HG03097 (cell line): ENCODE measurements around the gene ISLR2.

Source experiments
- ATAC-seq: cut with Tn5 transposase; IDR thresholded peaks from one replicate; pipeline ENCODE4 v1.9.1; 2021; ENCODE audit not compliant: unreplicated experiment, low FRiP score

The ISLR2 gene

DNA sequence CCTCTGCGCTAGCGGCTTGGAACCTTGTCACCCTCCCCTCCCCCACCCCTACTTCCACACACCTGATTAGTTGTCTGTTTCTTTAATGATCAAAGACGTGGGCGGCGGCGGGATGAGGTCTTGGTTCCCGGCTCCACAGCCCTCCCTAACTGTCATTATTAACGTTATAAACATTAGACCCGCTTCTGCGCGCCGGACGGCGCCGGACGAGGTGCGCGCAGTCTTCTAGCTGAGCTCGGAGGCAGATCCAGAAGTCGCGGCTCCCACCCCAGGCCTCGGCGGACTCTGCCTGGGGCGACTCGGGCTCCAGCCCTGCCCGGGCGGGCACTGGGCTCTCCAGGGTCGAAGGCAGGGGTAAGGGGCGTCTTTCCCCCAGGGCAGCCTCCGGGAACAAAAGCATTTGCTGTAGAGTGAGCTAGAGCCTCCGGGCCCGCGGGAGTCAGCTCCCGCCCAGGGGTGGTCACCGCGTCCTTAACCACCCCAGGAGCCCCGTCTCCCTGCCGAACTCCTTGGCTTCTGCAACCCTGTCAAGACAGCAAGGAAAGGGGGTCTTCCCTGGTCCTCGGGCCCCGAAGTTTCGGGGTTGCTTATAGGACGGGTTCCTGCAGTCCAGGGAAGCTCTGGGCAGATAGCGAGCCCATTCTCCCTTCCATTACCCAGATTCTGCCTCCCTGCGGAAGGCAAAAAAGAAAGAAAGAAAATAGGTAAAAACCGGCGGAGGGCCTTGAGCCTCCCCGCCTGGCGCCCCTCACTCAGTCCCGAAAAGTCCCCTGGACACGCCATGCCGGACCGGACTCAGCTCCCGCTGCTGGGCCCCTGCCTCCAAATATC lies 2.2 kb upstream of the ISLR2 start:
- ATAC-seq, result no peak

- no peak for ATAC-seq
Measured at GRCh38 chr15:74128785-74129585, 1.4 kb upstream of the ISLR2 start.

DNA sequence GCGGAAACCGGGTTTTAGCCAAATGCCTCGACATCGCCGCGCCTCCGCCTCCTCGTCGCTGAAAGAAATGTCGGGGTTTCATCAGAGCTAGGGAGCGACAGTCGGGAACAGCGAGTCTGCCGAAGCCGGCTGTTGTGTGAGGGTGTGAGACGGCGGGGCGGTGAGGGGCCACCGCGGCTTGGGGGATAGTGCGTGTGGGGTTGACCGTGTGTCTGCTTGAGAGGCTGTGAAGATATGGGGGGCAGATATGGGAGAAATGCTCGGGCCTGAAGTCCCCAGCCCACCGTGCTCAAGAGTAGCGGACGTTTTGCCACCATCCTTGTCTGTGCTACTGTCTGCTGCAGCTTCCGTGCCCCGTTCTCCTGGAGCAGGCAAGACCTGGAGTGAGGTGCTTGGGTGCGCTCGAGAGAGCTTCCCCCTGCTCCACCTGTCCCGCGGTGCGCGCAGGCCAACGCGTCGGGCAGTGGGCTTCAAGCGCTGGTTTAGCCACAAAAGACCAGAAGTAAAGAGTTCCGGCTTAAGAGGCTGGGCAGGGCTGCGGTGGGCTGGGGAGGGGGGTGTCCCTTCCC lies 716 bp upstream of the ISLR2 start:
- ATAC-seq, result no peak

DNA sequence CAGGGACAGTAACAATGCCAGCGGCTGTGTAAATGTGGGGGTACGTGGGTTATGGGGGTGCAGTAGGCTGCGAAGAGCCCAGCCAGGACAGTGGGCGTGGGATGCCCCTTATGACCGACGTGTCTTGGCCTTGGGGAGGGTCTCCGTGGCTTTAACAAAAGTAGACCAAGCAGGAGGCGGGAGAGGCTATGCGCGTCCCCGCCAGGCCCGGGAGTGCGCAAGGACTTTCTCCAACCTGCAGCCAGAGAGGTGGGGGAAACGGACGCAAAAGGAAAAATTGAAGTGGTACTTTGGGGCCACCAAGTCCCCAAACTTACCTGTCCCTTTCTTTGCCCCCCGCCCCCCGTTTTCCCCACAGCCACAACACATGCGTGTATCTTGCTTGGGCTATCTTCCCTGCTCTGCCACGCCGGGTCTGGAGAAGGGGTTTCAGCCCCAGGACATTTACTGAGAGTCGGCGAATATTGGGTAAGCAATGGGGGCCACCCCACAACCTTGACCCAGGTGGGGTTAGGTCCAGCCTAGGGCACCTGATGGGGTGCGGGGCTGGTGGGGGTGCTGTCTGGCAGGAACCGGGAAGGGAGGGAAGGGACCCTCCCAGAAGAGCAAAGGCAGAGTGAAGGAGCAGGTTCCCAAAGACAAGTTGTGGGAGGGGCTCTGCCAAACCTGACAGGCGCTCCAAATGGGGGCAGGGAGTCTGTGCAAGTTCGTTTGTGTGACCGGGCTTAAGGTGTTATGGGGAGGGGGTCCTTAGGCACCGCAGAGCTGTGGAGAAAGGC lies 652 bp downstream of the ISLR2 start:
- ATAC-seq, result no peak

GRCh38 chr15:74131628-74132413 lies 1.4 kb downstream of the ISLR2 start:
- ATAC-seq, result no peak

GRCh38 chr15:74132681-74133651 lies 2.6 kb downstream of the ISLR2 start:
- ATAC-seq, result no peak

DNA sequence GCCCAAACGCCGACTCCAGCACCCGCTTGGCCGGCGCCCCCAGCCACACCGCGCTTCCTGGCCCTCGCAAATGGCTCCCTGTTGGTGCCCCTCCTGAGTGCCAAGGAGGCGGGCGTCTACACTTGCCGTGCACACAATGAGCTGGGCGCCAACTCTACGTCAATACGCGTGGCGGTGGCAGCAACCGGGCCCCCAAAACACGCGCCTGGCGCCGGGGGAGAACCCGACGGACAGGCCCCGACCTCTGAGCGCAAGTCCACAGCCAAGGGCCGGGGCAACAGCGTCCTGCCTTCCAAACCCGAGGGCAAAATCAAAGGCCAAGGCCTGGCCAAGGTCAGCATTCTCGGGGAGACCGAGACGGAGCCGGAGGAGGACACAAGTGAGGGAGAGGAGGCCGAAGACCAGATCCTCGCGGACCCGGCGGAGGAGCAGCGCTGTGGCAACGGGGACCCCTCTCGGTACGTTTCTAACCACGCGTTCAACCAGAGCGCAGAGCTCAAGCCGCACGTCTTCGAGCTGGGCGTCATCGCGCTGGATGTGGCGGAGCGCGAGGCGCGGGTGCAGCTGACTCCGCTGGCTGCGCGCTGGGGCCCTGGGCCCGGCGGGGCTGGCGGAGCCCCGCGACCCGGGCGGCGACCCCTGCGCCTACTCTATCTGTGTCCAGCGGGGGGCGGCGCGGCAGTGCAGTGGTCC lies 3.5 kb downstream of the ISLR2 start:
- no peak for ATAC-seq

- ATAC-seq, result no peak
Measured at GRCh38 chr15:74134387-74135027, 4.1 kb downstream of the ISLR2 start.

GRCh38 chr15:74135041-74135565 lies 4.7 kb downstream of the ISLR2 start:
- ATAC-seq, result no peak

- ATAC-seq, result no peak
Measured at GRCh38 chr15:74136540-74136813, 6.1 kb downstream of the ISLR2 start.

- no peak for ATAC-seq
Measured at GRCh38 chr15:74136814-74137536, 6.6 kb downstream of the ISLR2 start.

- ATAC-seq, result no peak
Measured at GRCh38 chr15:74137537-74137894, 7.1 kb downstream of the ISLR2 start.

- ATAC-seq, result no peak
Measured at GRCh38 chr15:74138642-74139041, 8.3 kb downstream of the ISLR2 start.

GRCh38 chr15:74141591-74141990 lies 11.2 kb downstream of the ISLR2 start:
- ATAC-seq, result no peak

- no peak for ATAC-seq
Measured at GRCh38 chr15:74144153-74144775, 13.9 kb downstream of the ISLR2 start.

DNA sequence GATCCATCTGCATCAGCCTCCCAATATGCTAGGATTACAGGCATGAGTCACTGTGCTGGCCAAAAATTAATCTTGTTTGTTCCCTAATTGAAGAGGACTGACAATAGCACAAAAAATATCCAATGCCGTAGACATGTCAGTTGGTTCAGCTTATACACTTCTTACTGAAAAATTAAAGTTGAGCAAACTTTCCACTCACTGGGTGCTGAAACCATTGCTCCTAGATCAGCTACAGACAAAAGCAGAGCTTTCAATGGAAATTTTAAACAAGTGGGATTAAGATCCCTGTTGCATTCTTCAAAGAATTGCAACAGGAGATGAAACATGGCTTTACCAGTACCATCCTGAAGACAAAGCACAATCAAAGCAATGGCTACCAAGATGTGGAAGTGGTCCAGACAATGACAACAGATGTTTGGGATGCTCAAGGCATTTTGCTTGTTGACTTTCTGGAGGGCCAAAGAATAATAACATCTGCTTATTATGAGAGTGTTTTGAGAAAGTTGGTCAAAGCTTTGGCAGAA lies 16.0 kb downstream of the ISLR2 start:
- ATAC-seq, result no peak

- no peak for ATAC-seq
Measured at GRCh38 chr15:74147051-74147450, 16.7 kb downstream of the ISLR2 start.
